HG03025 (cell line): Measurements from ENCODE around the gene BCL2L2.

Experiments
- ATAC-seq: cut with Tn5 transposase; IDR thresholded peaks from one replicate; pipeline ENCODE4 v1.9.1; 2021; ENCODE audit warnings: mild to moderate bottlenecking, moderate library complexity; ENCODE audit not compliant: unreplicated experiment, low FRiP score

BCL2L2 gene

GRCh38 chr14:23352506-23353432 lies 46.1 kb downstream of the BCL2L2 start, which contains the start of gene SLC22A17:
SLC22A17 (minus strand) TSS chr14:23352887.
- ATAC-seq = no peak

- ATAC-seq = no peak
Measured at GRCh38 chr14:23353433-23353780, 46.8 kb downstream of the BCL2L2 start.

- ATAC-seq = no peak
Measured at GRCh38 chr14:23354990-23355389, 48.4 kb downstream of the BCL2L2 start.

- ATAC-seq = no peak
Measured at GRCh38 chr14:23355871-23356435, 49.3 kb downstream of the BCL2L2 start.

- ATAC-seq = no peak
Measured at GRCh38 chr14:23356662-23357061, 50.0 kb downstream of the BCL2L2 start.

GRCh38 chr14:23357261-23357660 lies 50.6 kb downstream of the BCL2L2 start:
- ATAC-seq = no peak

DNA sequence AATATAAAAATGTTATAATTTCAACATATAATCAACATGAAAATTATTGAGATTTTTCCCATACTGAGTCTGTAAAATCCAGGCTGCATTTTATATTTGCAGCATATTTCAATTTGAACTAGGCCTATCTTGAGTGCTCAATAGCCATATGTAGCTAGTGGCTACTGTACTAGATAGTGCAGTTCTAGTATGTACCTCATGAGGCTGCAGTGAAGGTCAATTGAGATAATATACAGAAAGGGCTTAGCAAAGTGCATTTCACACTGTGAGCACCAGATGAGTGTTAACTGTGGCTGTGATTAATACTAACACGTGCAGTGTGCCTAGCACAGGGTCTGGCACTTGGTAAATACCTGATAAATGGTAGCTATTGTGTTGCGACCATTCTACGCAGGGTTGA lies 51.4 kb downstream of the BCL2L2 start:
- ATAC-seq = no peak

GRCh38 chr14:23358553-23359166 lies 52.0 kb downstream of the BCL2L2 start:
- ATAC-seq = no peak

- ATAC-seq = no peak
Measured at GRCh38 chr14:23359167-23359626, 52.6 kb downstream of the BCL2L2 start.

- no peak for ATAC-seq
Measured at GRCh38 chr14:23359722-23360447, 53.3 kb downstream of the BCL2L2 start.

DNA sequence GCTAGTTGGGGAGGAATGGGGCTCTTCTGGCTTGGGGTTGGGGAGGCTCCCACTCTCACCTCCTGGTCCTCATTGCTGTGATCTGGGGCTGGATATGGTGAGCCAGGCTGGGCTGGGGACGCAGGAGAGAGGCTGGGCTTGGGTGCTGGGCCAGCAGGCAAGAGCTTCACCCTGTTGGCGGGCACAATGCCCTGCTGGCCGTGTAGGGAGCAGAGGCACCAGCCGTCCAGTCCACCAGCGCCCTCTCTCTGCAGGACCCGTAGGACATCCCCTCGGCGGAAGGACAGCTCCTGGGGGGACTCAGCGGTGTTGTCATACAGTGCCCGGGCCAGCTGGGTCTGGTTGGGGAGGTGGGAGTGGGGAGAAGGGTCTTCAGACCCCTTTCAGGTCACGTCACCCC lies 53.9 kb downstream of the BCL2L2 start:
- no peak for ATAC-seq

GRCh38 chr14:23361320-23361719 lies 54.7 kb downstream of the BCL2L2 start:
- ATAC-seq = no peak
